SH-SY5Y (cell line): ENCODE measurements around the gene TYW5.

ENCODE experiments used
- GATA2 ChIP-seq: IDR thresholded peaks from 2 replicates; pipeline ENCODE4 v1.6.1; 2011; ENCODE audit warnings: mild to moderate bottlenecking, low read depth, low read length
- GATA3 ChIP-seq: IDR thresholded peaks from 2 replicates; pipeline ENCODE4 v1.6.1; 2011; ENCODE audit warnings: low read depth, mild to moderate bottlenecking, low read length, moderate library complexity

The TYW5 gene

GRCh38 chr2:199955339-199956061 lies at the start of gene TYW5, which contains the start of gene MAIP1:
TYW5 (minus strand) TSS chr2:199955491; CDS start chr2:199955470, 21 bp downstream.
MAIP1 (plus strand) TSS chr2:199955582; CDS start chr2:199955799, 217 bp downstream.
- TF ChIP-seq GATA2 (no peak), GATA3 (no peak)

GRCh38 chr2:200003444-200003843 lies 48.2 kb upstream of the TYW5 start:
- TF ChIP-seq GATA3: no peak
- TF ChIP-seq GATA2: no peak

GRCh38 chr2:200000444-200001163 lies 45.3 kb upstream of the TYW5 start:
- no peak for TF ChIP-seq GATA3
- TF ChIP-seq GATA2: no peak

DNA sequence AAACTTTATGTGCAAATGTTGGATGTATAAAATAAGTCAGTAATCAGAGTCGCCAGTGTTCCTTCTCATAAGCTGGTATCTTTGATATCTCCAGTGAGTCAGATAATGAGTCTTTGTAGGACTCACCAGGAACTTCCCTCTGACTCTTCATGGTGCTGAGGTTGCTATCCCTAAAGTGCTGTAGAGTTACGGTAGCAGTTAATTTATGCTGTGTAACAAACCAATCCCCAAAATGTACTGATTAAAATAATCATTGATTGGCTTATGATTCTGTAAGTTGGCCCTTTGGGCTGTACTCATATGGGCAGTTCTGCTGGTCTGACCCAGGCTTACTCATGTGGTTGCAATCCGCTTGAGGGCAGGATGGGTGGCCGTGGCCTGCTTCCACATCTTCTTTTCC lies 43.9 kb upstream of the TYW5 start:
- TF ChIP-seq GATA3 (no peak), GATA2 (no peak)

DNA sequence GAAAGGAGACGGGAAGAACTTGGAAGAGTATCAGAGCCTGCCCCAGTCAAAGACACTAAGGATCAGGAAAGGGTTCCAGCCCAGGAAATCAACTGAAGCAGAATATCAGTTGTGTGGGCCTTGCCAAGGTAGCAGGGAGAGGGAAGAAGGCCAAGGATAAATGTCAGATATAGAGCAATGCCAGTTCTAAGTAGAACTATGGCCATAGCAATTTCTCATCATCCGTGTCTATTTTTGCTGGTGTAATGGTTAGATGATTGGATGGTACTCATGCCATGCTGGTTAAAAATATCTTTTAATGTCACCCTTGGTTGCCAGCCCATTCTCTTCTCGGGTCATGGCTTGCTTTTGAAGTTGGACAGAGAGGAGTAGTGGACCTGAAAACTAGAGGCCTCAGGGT lies 42.0 kb upstream of the TYW5 start:
- no peak for TF ChIP-seq GATA2
- TF ChIP-seq GATA3: no peak

DNA sequence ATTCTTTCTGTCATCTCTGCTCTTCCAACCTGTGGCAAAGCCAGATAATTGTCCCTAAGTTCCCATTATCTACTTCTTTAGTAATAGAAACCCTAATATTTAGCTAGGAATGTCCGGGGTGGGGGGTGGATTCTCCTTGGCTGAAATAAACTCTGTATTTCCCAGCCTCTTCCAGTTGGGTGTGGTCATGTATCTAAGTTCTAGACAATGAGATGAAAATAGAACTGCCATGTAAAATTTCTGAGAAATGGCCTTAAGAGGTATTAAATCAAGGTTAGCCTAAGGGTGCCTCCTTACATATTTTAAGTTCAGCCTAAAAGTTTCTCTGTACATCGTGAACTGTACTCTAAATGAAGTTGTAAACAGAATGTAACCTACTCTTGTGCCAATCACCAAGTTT lies 39.6 kb upstream of the TYW5 start:
- TF ChIP-seq GATA3 (no peak), GATA2 (no peak)

DNA sequence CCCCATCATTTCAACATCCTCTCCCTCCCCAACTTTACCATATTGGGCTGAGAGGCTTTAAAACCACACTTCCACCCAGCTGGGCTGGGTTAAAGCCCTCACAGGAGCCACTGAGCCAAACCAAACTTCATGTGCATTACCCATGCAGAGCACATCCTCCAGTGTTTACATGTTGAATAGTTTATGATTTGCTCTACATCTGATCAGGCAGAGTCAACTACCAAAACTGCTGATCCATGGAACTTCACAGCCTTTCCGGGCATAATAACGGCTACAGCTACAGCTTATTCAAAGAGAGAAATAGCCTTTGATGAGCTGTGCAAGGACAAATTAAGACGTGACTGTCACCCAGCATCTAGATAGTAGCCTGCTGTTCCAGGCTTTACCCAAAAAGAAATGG lies 39.1 kb upstream of the TYW5 start:
- TF ChIP-seq GATA3 (no peak), GATA2 (no peak)

DNA sequence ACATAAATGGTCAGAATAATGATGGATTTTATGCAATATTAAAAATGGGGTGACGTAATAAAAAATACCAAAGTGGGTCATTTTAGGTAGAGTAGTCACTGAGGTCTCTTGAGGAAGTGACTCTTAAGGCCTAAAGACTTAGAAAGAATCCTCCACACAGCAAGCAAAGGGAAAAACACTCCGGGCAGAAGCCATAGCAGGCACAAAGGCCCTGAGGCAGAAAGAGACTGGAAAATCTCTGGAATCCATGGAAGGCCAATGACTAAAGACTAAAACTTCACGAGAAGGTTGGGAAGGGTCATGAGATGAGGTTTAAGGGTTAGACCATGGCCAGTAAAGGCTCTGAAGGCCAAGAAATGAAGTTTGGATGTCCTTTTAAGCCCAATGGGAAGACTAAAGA lies 37.0 kb upstream of the TYW5 start:
- TF ChIP-seq GATA2: no peak
- no peak for TF ChIP-seq GATA3

DNA sequence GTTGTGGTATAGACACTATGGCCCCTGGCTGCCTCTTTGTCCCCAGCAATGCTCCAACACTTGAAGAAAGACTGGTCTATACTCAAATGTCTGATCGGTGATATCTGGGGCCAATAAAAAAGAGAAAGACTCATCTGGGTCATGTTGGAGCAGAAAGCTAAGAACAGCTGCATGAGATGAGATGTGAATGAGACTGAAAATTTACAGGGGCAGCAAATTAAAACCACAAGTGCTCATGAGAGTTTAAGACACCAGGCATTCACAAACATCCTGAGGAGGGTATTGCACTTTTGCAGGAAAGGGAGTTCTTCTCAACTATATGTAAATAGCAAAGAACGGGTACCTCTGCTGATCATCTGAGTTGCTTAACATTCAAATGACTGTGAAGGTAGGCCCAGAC lies 36.4 kb upstream of the TYW5 start:
- TF ChIP-seq GATA2 (no peak), GATA3 (no peak)

- TF ChIP-seq GATA3 (no peak), GATA2 (no peak)
These were observed 34.5 kb upstream of the TYW5 start for GRCh38 chr2:199989822-199990221.

DNA sequence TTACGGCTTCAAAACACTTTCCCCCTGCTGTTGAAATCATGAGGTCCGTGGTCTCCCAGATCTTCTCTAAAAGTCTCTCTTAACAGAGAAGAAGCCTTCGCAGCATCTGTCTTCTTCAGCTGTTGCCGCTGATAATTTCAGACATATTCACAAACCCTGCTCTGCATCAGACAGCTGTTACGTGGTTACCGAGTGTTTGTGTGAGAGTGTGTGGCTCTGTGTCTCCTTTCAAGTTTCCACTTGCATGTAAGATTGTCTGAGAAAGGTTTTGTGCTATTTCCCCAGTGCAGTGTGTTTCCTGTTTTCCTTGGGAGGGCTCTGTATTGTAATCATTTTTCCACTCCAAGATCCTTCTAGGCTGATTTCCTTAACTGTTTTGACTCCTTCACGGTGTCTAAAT lies 32.9 kb upstream of the TYW5 start:
- TF ChIP-seq GATA2: no peak
- no peak for TF ChIP-seq GATA3

- TF ChIP-seq GATA3 (no peak), GATA2 (no peak)
These were observed 32.3 kb upstream of the TYW5 start for GRCh38 chr2:199987586-199987985.

- TF ChIP-seq GATA2 (no peak), GATA3 (no peak)
These were observed 30.4 kb upstream of the TYW5 start for GRCh38 chr2:199985625-199986207.

- TF ChIP-seq GATA3 (no peak), GATA2 (no peak)
These were observed 29.5 kb upstream of the TYW5 start for GRCh38 chr2:199984755-199985154.

- no peak for TF ChIP-seq GATA3
- TF ChIP-seq GATA2: no peak
These were observed 28.9 kb upstream of the TYW5 start for GRCh38 chr2:199984159-199984558.
